NCI-H2196 treated with DMSO at 0.1 percent for 48 hours (cell line): ENCODE results near the gene ATN1.

Experiments used
- DNase-seq: peaks from one replicate; lab custom pipeline; 2025; ENCODE audit not compliant: unreplicated experiment; lab: John Stamatoyannopoulos, UW

ATN1 gene

DNA sequence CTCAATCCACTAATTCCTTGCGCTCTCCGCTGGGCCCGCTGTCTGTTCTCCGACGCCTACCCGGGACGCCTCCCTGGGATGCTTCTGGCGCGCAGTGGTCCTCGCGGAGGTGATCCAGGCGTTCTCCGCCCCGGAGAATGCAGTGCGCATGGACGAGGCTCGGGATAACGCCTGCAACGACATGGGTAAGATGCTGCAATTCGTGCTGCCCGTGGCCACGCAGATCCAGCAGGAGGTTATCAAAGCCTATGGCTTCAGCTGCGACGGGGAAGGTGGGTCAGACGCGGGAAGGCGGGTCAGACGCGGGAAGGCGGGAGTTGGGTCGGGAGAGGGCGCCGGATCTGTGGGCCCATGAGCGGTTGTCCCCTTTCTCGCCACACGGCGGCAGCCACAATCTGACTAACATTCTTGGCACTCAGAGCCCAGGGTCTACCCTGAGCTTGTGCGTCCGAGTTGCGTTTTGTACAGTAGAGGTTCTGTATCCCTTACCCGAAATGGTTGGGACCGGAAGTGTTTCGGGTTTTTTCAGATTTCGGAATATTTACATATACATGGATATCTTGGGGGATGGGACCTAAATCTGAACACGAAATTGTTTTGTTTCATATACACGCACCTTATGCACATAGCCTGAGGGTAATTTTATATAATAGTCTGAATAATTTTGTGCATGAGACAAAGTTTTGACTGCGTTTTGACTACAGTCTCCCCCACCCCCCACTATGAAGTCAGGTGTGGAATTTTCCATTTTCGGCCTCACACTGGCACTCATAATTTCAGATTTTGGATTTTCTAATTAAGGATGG lies 16.8 kb downstream of the ATN1 start:
- DNase-seq: peak; percentile 75

DNA sequence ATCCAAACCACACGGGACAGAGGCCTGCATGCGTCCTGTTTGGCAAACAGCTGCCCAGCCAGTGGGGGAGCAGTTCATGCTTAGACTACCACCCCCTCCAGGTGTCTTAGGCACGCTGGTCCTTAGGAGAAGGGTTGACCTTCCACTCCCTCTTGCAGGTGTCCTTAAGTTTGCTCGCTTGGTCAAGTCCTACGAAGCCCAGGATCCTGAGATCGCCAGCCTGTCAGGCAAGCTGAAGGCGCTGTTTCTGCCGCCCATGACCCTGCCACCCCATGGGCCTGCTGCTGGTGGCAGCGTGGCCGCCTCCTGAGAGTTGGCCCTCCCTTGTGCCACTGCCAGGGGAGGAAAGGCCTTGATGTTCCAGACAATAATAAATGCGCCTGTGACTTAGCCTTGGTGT lies 17.9 kb downstream of the ATN1 start:
- DNase-seq: no peak

DNA sequence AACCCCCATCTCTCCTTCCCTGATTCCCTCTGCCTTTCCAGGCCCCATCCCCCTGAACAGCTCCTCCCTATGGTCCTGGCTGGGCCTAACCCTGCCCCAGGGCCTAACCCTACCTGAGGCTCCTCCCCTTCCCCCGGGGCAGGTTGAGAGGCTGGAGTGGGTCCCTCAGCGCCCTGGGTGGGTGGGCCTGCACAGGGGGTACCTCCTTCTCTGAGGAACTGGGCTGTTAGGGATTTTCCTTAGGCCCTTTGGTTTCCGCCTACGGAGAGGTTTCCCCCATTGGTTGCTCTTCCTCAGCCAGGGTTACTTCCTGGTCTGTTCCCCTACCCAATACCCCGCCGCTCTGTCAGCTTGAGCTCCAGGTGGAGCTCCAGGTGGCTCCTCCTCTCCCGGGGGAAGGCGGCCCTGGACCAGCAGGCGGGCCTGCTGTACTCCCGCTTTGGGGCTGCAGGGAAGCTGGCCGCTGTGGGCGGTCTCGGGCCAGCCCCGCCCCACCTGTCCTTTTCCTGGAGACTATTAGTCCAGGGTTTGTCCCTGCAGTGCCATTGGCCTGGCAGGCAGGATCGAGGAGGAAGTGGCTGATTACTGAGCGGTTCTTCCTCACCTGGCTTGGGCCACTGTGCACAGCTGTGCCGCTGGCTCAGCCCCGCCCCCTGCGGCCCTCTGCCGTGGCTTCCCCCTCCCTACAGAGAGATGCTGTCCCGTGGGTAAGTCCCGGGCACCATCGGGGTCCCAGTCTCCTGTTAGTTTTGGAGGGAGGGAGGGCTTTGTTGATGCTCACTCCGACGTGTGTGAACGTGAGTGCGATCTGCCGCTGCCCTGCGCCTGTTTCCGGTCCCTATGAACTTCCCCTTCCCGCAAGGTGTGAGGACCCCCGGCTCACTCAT lies 18.5 kb downstream of the ATN1 start:
- peak; percentile 80 for DNase-seq

DNA sequence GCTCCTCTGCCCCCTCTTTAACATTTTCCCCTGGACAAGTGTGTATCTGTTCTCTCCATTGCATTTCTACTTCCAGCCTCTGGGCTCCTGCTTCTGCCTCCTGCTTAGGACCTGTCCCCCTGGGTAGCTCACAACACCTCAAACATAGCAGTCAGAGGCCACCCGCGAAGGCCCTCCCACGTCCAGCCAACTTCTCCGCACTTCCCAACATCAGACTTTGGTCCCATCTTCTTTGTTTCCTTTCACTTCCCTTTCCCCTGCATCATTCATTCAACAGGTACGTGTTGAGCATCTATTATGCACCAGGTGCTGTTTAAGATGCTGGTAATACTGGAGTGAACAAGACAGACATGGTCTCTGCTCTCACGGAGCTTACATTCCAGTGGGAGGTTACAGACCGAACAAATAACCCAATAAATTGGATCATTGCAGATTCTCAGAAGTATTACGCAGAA lies 19.2 kb downstream of the ATN1 start:
- no peak for DNase-seq

DNA sequence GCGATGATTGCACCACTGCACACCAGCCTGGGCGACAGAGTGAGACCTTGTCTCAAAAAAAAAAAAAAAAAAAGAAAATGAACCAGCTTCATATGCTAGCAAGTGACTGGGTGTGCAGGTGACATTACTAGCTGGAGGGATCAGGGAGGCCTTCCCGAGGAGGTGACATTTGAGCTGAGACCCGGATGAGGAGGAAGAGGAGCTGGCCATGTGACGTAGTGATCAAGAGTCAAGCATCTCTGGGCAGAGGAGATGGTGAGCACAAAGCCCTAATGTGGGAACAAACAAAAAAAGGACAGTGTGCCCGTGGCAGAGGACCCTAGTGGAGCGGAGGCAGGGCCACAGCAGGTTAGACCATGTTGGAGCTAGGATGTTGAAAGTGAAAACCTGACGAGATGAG lies 19.9 kb downstream of the ATN1 start:
- no peak for DNase-seq

DNA sequence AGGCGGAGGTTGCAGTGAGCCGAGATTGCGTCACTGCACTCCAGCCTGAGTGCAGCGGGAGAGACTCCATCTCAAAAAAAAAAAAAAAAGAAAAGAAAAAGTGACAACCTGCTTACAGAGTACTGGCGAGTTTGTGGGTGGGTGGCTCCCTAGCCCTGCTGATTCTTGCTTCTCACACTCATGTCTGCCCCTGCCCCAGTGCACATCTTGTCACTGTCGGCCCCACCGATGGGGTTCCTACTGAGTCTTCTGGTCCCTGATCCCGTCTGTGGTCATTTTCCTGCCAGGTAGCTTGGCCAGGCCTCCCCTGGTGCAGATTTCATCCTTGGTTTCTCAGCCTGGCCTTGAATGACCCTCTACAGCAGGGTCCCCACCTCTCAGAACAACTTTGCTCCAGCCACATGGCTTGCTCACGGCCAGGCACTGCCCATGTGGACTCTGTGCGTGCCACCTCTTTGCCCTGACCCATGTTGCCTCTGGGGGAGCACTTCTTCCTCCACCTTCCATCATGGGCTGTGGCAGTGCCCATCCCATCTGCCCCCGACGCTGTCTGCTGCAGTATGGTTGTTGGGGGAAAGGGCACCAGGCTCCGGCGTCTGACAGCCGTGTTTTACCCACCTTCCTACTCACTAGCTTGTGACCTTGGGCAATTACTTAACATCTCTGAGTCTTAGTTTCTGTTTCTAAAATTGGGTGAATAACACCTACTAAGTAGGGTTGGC lies 21.3 kb downstream of the ATN1 start:
- DNase-seq: no peak

DNA sequence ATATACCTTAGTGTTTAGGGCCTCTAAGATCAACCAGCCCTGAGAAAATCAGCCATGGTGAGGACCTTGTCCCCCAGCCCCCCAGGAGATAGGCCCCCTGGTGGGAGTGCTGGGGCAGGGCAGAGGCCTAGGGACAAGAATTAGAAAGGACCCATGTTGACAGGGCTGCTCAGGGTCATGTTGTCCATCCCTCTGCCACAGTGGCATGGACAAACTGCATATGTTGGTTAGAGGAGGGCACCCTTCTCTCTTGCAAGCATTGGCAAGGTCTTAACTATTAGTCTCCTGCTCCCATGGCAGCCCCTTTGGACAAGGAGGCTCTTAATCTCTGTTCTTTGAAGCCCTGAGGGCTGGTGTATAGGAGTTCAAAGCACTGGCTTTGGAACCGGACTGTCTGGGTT lies 22.6 kb downstream of the ATN1 start:
- no peak for DNase-seq

DNA sequence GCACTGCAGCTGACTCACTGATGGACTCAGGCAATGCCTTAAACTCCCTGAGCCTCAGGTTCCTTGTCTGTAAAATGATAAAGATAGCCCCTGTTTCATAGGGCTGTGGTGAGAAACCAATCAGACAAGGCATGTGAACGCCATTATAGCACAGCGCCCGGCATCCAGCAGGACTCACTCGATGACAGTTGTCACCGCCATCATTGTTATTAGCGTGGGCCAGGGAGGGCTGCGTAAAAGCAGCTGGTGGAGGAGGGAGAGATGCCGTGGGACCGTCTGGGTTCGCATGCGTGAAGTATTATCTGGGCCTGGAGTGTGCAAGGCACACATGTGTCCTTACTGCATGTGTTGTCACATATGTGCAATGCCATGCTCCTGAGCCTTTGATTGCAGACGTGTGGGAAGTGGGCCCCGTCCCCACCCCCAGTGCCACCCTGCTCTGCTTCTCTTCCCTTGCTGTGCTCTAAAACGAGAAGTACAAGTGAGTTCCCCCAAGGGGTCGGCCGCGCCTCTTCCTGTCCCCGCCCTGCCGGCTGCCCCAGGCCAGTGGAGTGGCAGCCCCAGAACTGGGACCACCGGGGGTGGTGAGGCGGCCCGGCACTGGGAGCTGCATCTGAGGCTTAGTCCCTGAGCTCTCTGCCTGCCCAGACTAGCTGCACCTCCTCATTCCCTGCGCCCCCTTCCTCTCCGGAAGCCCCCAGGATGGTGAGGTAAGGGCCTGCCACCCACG lies 23.2 kb downstream of the ATN1 start, which contains the start of gene PTPN6:
PTPN6 (plus strand) TSS at position 546 of the 730 bp plus-strand sequence; CDS start at position 703, 157 bp downstream.
- DNase-seq: no peak

DNA sequence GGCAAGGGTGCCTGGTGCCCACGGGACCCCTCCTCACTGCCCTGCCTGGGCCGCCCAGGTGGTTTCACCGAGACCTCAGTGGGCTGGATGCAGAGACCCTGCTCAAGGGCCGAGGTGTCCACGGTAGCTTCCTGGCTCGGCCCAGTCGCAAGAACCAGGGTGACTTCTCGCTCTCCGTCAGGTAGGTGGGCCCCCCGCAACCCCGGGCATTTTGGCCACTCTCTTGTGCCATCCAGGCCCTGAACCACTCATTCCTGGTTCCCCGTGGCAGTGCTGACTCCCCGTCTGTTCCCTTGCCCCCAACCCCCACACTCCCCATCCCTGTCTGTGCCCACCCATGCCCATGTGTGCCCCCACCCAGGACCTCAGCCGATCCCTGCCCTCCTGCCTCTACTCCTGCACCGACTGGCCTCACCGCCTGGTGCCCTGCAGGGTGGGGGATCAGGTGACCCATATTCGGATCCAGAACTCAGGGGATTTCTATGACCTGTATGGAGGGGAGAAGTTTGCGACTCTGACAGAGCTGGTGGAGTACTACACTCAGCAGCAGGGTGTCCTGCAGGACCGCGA lies 23.9 kb downstream of the ATN1 start:
- DNase-seq: no peak

DNA sequence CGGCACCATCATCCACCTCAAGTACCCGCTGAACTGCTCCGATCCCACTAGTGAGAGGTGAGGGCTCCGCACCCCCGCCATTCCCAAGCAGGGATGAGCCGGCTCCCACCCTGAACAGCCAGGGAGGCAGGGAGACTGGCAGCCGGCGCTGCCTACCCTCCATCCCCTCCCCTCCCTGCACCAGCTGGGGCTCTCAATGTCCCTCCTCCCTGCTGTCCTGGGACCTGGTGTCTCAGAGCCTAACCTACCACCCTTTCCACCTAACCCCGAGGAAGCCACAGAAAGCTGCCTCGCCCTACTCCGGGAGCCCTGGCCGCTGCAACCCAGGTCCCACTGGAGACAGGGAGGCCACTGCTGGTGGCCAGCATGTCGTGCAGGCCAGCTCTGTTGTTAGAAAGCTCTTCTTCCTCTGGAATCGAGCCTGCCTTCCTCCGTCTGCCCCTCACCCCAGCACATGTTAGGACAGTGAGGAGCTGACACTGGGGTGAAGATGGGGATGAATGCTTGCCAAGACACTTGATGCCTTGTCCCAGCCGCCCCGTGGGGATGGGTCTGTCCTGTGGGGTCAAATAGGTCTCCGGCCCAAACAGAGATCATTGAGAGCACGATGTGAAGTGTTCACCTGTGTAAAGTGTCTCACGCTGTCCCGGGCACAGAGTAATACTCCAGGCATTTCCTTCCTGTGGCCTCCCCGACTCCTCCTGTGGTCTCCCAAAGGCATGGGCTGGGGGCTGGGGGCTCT lies 24.5 kb downstream of the ATN1 start:
- DNase-seq: no peak

DNA sequence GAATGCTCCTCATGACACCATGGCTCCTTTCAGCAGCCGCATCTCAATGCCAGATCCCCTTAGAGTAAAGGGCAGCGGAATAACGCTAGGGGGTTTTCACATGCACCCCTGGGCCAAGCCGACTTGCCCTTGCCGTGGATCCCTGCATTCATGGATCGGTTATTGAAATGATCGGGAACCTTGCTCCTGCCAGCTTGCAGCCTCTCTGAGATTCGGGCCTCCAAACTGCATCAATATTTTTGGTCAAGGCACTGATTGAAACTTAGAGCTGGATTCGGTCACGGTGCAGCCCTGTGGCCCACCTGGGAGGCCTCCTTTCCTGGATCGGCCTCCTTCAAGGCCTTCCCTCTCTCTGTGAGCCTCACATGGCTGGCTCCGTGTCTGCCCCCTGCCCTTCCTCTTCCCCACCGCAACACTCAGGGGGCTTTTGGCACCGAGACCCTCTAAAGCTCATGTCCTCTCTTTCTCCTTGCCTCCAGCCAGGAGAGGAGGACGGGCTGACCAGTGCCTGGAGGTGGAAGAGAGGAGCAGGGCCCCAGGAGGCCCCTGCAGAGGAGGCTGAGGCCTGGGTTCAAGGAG lies 25.2 kb downstream of the ATN1 start:
- DNase-seq: no peak

DNA sequence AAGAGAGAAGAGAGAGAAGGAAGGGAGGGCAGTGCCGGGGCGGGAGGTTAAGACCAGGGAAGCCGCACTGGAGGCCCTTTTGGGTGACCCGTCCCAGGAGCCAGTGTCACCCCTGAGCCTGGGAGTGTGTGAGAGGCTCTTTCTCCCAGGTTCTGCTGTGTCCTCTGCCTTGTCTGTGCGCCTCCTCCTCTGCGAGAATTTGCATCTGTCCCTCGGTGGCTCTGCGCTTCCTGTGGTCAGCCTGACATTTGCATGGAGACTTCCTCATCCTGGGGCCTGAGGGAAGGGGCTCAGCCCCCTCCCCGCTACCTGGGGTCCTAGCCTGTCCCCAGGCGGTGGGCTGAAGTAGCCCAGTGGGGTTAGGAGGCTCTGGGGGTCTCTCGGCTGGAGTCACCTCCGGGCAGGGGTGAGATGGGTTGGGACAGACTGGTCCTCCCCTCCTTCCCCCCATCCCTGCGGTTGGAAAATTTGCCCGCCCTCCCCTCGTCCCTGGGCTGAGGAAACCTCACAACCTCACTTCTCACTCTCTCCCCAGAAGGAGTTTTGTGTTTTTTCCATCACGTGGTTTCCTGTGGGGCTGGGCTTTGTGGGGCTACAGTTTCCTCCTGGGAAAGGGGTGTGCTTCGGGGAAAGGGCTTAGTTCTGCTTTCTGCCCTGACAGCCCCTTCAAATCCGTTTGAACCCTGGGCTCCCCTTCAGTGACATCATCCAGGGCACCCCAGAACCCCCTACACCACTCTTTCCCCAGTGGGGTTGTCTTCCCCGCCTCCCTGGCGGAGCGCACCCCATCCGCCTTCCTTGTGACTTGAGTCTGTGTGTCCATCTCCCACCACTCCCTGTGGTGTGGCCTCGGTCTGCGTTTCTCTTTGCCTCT lies 25.9 kb downstream of the ATN1 start:
- DNase-seq: no peak

DNA sequence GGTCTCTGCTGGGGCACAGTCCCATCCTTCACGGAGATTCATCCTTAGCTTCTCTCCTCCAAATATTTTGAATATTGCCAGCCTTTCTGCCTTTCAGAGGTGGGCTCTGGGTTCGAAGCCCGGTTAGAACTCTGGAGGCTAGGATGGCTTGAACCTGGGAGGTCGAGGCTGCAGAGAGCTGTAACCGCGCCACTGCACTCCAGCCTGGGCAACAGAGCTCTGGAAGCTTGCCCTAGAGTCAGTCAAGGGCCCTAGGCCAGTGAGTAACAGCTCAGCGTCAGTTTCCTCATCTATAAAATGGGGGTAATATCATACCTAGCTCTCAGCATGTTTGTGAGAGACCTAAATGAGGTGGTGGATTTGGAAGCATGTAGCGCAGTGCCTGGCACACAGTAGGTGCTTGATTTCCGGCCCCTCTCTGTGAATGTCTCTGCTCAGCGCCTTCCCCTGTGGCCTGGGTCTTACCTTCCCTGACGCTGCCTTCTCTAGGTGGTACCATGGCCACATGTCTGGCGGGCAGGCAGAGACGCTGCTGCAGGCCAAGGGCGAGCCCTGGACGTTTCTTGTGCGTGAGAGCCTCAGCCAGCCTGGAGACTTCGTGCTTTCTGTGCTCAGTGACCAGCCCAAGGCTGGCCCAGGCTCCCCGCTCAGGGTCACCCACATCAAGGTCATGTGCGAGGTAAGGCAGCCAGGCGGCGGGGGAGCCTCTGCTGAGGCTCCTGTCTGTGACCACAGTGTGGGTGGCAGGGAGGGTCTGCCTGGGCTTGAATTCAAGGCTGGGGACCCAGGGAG lies 26.8 kb downstream of the ATN1 start:
- no peak for DNase-seq

DNA sequence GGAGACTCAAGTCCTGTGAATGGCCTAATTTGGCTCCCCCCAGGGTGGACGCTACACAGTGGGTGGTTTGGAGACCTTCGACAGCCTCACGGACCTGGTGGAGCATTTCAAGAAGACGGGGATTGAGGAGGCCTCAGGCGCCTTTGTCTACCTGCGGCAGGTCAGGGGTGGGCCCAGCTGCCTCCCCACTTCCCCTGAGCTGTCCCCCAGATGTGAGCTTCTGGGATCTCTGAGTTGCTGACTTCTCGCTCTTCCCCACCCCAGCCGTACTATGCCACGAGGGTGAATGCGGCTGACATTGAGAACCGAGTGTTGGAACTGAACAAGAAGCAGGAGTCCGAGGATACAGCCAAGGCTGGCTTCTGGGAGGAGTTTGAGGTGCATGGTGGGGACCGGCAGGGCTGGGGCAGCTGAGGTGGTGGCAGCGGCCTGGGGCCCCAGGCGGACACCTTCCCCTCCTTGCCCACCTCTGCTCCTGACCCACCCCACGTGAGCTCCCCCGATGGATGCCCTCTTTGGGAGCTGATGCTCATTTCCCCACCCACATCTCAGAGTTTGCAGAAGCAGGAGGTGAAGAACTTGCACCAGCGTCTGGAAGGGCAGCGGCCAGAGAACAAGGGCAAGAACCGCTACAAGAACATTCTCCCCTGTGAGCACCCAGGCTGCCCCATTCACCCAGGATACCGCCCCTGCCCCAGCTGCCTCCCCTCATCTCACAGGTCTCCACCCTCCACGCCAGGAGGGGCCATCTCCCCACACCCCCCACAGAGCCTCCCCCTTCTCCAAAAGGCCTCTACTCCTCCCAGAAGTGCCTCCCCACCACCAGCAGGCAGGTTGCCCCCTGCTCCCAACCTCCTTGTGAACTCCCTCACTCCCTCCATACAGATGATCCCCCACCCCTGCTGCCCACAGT lies 27.6 kb downstream of the ATN1 start:
- DNase-seq: no peak

DNA sequence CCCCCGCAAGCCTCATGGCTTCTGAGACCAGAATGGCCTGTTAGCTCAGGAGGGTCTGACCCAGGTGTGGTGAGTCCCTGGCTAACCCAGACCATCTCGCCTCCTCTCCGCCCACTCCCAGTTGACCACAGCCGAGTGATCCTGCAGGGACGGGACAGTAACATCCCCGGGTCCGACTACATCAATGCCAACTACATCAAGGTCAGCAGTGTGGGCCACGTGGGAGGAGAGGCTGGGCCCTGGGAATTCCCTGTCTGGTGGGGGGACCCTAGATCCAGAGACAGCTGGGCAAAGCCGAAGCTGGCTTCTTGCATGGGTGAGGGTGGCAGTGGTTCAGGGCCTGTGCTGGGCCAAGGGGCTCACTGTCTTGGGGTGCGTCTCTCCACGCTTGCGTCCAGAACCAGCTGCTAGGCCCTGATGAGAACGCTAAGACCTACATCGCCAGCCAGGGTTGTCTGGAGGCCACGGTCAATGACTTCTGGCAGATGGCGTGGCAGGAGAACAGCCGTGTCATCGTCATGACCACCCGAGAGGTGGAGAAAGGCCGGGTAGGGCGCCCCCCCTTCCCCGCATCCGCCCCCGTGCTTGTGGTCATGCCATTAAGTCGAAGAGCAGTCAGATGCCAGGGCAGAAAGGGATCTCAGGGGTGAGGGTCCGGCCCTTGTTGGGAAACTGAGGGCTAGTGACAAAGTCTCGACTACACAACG lies 28.4 kb downstream of the ATN1 start:
- no peak for DNase-seq

DNA sequence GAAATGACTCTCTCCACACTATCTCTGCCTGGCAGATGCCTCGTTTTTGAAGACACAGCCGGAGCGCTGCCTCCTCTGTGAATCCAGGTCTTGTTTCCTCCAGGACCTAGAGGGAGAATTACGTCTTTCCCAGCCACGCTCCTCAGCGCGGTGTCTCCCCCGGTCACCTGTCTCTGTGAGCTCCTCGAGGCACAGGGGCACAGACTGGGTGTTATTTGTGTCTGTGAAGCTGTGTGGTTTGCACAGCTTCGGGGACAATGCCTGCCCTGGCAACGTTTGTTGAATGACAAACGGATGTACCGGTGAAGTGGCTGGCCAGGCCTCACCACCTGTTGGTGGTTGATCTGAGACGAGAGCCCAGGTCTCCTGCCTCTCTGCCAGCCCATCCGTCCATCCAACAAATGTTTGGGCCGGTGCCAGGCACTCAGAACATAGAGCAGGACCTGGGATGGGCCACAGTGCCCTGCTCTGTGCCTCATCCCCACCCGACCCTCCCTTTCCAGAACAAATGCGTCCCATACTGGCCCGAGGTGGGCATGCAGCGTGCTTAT lies 29.5 kb downstream of the ATN1 start:
- no peak for DNase-seq
